Measurements from ENCODE around the gene UBXN1. TPM values are rescaled to one million over a fixed set of nuclear protein-coding genes. Genes with fewer than 3 reads are reported as not detected.
A peak's percentile ranks its signal among the peaks of the same experiment; 100 is the strongest.

Gene UBXN1
- total RNA-seq, 1 experiment from 2014 or later: 94.2 TPM

GRCh38 chr11:62671236-62671607 lies 7.7 kb downstream of the UBXN1 start:
- peaks cover 3 to 11% of the 10 kb centered on the region in 2 experiments; a peak in 2 of 4 replicates for H3K36me3 ChIP-seq (ENCODE audit: control insufficient read depth in 1 of 2, insufficient read depth in 2 of 2, low read length in 2 of 2)
- CTCF ChIA-PET: interaction anchor here (1.4 to 2.9 kb wide), 2 partner anchors 10 to 69 kb away, joined by 3 to 16 read pairs; partner anchors contain the start of gene MTA2

GRCh38 chr11:62669420-62670161 lies 9.3 kb downstream of the UBXN1 start:
- ChIA-PET POLR2A (interaction anchor here (0.7 to 8.9 kb wide), 8 partner anchors 10 to 172 kb away, joined by 3 to 195 read pairs (median 10); partner anchors contain the start of genes GANAB, INTS5, MTA2 and TUT1), RAD21 (ENCODE audit: low non-redundant PET in 1 of 2, low total read pairs in 2 of 2, uncharacterized antibody in 2 of 2, unreplicated experiment in 2 of 2) (no interaction called here), CTCF (interaction anchor here (2.9 kb wide), 1 partner anchor 11 kb away, joined by 16 read pairs; no protein-coding TSS in a partner anchor)
- Histone ChIP-seq H3K4me2 (ENCODE audit: low read length) (peak overlapping the region; percentile 95), H3K27ac (ENCODE audit: low read depth, low read length) (peak overlapping the region; percentile 98), H3K9me2 (ENCODE audit: insufficient read depth) (no peaks in the 10 kb centered on the region), H3K4me1 (ENCODE audit: control insufficient read depth in 1 of 2, insufficient read depth in 2 of 2, low read length in 2 of 2) (peaks cover 39 to 68% of the 10 kb centered on the region in 2 experiments), H2AFZ (ENCODE audit: low read depth, low read length, poor library complexity, severe bottlenecking) (no peak overlapping the region), H3K4me3 (replicated peaks in 1 of 2; ENCODE audit: low read depth in 1 of 2, low read length in 2 of 2) (no peak overlapping the region), H3K79me2 (ENCODE audit: insufficient read depth, low read length) (peaks cover 80% of the 10 kb centered on the region), H3K9me3 (ENCODE audit: control insufficient read depth in 1 of 2, insufficient read depth in 1 of 2, low read depth in 1 of 2, low read length in 2 of 2) (no peaks in the 10 kb centered on the region), H3K27me3 (ENCODE audit: insufficient read depth, low read length) (no peaks in the 10 kb centered on the region), H3K36me3 (ENCODE audit: control insufficient read depth in 1 of 2, insufficient read depth in 2 of 2, low read length in 2 of 2) (peaks cover 2 to 18% of the 10 kb centered on the region in 2 experiments; a peak in 2 of 4 replicates), H4K20me1 (ENCODE audit: insufficient read depth) (no peaks in the 10 kb centered on the region), H3K9ac (ENCODE audit: low read length) (peak overlapping the region; percentile 13)
- TF ChIP-seq, protein P1, sequence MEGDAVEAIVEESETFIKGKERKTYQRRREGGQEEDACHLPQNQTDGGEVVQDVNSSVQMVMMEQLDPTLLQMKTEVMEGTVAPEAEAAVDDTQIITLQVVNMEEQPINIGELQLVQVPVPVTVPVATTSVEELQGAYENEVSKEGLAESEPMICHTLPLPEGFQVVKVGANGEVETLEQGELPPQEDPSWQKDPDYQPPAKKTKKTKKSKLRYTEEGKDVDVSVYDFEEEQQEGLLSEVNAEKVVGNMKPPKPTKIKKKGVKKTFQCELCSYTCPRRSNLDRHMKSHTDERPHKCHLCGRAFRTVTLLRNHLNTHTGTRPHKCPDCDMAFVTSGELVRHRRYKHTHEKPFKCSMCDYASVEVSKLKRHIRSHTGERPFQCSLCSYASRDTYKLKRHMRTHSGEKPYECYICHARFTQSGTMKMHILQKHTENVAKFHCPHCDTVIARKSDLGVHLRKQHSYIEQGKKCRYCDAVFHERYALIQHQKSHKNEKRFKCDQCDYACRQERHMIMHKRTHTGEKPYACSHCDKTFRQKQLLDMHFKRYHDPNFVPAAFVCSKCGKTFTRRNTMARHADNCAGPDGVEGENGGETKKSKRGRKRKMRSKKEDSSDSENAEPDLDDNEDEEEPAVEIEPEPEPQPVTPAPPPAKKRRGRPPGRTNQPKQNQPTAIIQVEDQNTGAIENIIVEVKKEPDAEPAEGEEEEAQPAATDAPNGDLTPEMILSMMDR (IDR thresholded peaks at IDR 0.05 in 2 of 3, conservative IDR thresholded peaks at IDR 0.05 in 1 of 3; ENCODE audit: borderline replicate concordance in 1 of 3, insufficient read depth in 1 of 3, low read depth in 2 of 3, low read length in 2 of 3): no peak
- DNase-seq (ENCODE audit: low read depth, low spot score): no peak
- no TSS peak for BruUV-seq (replicated peaks)
- ATAC-seq: no peak
- intact Hi-C loops (cut with micrococcal nuclease): loop anchor here (5.0 to 10.0 kb wide), 3 partner anchors 77 to 118 kb away; partner anchors contain the start of genes POLR2G, TMEM179B and TUT1

More at GRCh38 chr11:62671236-62671607, 7.7 kb downstream of the UBXN1 start:
- Histone ChIP-seq H3K4me1 (ENCODE audit: control insufficient read depth in 1 of 2, insufficient read depth in 2 of 2, low read length in 2 of 2) (peaks cover 39 to 65% of the 10 kb centered on the region in 2 experiments), H2AFZ (ENCODE audit: low read depth, low read length, poor library complexity, severe bottlenecking) (peak overlapping the region; percentile 1), H3K27ac (ENCODE audit: low read depth, low read length) (peak overlapping the region; percentile 98), H3K9me2 (ENCODE audit: insufficient read depth) (no peaks in the 10 kb centered on the region), H3K27me3 (ENCODE audit: insufficient read depth, low read length) (no peaks in the 10 kb centered on the region), H3K4me2 (ENCODE audit: low read length) (peak overlapping the region; percentile 95), H3K79me2 (ENCODE audit: insufficient read depth, low read length) (peaks cover 76% of the 10 kb centered on the region), H3K9ac (ENCODE audit: low read length) (peak overlapping the region; percentile 100), H3K4me3 (replicated peaks in 1 of 2; ENCODE audit: low read depth in 1 of 2, low read length in 2 of 2) (peak overlapping the region; percentile 96 to 97), H3K9me3 (ENCODE audit: control insufficient read depth in 1 of 2, insufficient read depth in 1 of 2, low read depth in 1 of 2, low read length in 2 of 2) (no peaks in the 10 kb centered on the region), H4K20me1 (ENCODE audit: insufficient read depth) (no peaks in the 10 kb centered on the region)
- BruUV-seq (replicated peaks): no TSS peak
- TF ChIP-seq FOSL1 (IDR thresholded peaks at IDR 0.05; ENCODE audit: low read depth) (no peak), ELF1 (IDR thresholded peaks at IDR 0.05; ENCODE audit: borderline replicate concordance, low read depth) (no peak), SIN3A (IDR thresholded peaks at IDR 0.05; ENCODE audit: low read depth) (no peak), TCF7L2 (IDR thresholded peaks at IDR 0.05; ENCODE audit: borderline replicate concordance, extremely low read depth, insufficient read depth, insufficient read length) (no peak), YY1 (IDR thresholded peaks at IDR 0.05; ENCODE audit: extremely low read depth, insufficient replicate concordance, low read depth, low read length) (no peak), POLR2A (IDR thresholded peaks at IDR 0.05; ENCODE audit: borderline replicate concordance, extremely low read depth, insufficient read depth, insufficient read length) (no peak)
- ATAC-seq (peak; percentile 10; the same call in 1 of the 2 replicates), DNase-seq (ENCODE audit: low read depth, low spot score) (no peak)
- POLR2A ChIA-PET: interaction anchor here (0.8 to 4.3 kb wide), 17 partner anchors 10 to 276 kb away, joined by 3 to 22 read pairs (median 4); partner anchors contain the start of genes AHNAK, EEF1G, INTS5 and MTA2
- intact Hi-C loops (cut with micrococcal nuclease): loop anchor here (5.0 to 10.0 kb wide), 3 partner anchors 79 to 116 kb away; partner anchors contain the start of genes POLR2G, TMEM179B and TUT1
- RAD21 ChIA-PET (ENCODE audit: low non-redundant PET in 1 of 2, low total read pairs in 2 of 2, uncharacterized antibody in 2 of 2, unreplicated experiment in 2 of 2): no interaction called here

Measured in HCT116 (cell line).